Chondrocyte (in vitro differentiated cells): Measurements from ENCODE around the gene BMP8B. TPM values are rescaled to one million over a fixed set of nuclear protein-coding genes. Genes with fewer than 3 reads are reported as not detected.
"Not testable (repeated sequence)": the region's sequence is repeated elsewhere in the genome, so short reads cannot be mapped to it uniquely, and the experiment has no call there.

Experiments
- DNase-seq: peaks from one replicate; pipeline ENCODE4 v3.0.0; 2021; ENCODE audit warnings: mixed read lengths, low spot score
- H3K27ac Mint-ChIP-seq: one replicate; pipeline ENCODE4 v1.8.0; 2021; ENCODE audit warnings: mild to moderate bottlenecking, moderate library complexity, mixed read lengths; ENCODE audit not compliant: unreplicated experiment
- H3K27me3 Mint-ChIP-seq: 2 replicates; pipeline ENCODE4 v1.8.0; 2021; ENCODE audit warnings: low read depth, mixed read lengths
- H3K36me3 Mint-ChIP-seq: 2 replicates; pipeline ENCODE4 v1.8.0; 2021; ENCODE audit warnings: low read depth, mixed read lengths
- H3K4me1 Mint-ChIP-seq: 2 replicates; pipeline ENCODE4 v1.8.0; 2021; ENCODE audit warnings: low read depth, mild to moderate bottlenecking, mixed read lengths
- H3K4me3 Mint-ChIP-seq: one replicate; pipeline ENCODE4 v1.8.0; 2021; ENCODE audit warnings: mild to moderate bottlenecking, moderate library complexity, mixed read lengths; ENCODE audit not compliant: unreplicated experiment
- H3K9me3 Mint-ChIP-seq: 2 replicates; pipeline ENCODE4 v1.8.0; 2021; ENCODE audit warnings: low read depth, mixed read lengths
- total RNA-seq: library from RNA; stranded (reverse); gene quantifications from 3 replicates; pipeline ENCODE4 v1.2.1, GENCODE V29; 2021
- TF ChIP-seq, protein P1 (sequence below): fragments of 200-600 bp; sonication (generic); IDR thresholded peaks from 2 replicates; pipeline ENCODE4 v1.5.0; 2021; ENCODE audit warnings: antibody characterized with exemption, mild to moderate bottlenecking, moderate library complexity

The BMP8B gene
- total RNA-seq, 1 donor from 2014 or later: 0.25 TPM

DNA sequence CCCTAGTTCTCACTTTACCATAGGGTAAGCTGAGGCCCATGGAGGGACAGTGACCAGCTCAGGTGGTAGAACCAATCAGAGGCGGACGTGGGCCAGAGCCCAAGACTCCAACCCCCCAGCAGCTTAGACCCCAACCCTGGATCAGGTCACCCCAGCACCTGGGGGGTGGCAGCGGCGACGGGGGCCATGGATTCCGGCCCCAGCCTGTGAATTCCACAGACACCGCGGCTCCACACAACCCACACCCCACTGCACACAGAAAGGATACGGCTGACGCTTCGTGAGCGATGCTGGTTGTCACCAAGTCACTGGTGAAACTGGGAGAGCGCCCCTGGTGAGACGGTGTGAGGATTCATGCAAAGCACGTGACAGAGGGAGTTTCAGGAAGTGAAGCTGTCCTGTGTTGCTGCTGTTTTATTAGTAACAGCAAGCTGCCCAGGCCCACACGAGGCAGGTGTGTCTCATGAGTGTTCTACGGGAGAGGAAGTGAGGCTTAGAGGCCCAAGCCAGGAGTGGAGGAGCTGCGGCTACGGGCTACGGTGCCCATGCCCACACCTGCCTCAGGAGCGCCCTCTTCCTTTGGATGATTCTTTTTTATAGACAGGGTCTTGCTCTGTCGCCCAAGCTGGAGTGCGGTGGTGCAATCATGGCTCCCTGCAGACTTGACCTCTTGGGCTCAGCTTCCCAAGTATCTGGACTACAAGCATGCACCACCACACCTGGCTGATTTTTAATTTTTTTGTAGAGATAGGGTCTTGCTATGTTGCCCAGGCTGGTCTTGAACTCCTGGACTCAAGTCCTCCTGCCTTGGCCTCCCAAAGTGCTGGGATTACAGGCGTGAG is 28.6 kb upstream of the BMP8B start:
- not testable (repeated sequence) for H3K4me1 Mint-ChIP-seq, H3K36me3 Mint-ChIP-seq, H3K4me3 Mint-ChIP-seq, H3K27ac Mint-ChIP-seq, H3K9me3 Mint-ChIP-seq, DNase-seq
- peaks cover 11% of the 10 kb centered on the region for H3K27me3 Mint-ChIP-seq
- TF ChIP-seq, protein P1, sequence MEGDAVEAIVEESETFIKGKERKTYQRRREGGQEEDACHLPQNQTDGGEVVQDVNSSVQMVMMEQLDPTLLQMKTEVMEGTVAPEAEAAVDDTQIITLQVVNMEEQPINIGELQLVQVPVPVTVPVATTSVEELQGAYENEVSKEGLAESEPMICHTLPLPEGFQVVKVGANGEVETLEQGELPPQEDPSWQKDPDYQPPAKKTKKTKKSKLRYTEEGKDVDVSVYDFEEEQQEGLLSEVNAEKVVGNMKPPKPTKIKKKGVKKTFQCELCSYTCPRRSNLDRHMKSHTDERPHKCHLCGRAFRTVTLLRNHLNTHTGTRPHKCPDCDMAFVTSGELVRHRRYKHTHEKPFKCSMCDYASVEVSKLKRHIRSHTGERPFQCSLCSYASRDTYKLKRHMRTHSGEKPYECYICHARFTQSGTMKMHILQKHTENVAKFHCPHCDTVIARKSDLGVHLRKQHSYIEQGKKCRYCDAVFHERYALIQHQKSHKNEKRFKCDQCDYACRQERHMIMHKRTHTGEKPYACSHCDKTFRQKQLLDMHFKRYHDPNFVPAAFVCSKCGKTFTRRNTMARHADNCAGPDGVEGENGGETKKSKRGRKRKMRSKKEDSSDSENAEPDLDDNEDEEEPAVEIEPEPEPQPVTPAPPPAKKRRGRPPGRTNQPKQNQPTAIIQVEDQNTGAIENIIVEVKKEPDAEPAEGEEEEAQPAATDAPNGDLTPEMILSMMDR: peak; percentile 11

DNA sequence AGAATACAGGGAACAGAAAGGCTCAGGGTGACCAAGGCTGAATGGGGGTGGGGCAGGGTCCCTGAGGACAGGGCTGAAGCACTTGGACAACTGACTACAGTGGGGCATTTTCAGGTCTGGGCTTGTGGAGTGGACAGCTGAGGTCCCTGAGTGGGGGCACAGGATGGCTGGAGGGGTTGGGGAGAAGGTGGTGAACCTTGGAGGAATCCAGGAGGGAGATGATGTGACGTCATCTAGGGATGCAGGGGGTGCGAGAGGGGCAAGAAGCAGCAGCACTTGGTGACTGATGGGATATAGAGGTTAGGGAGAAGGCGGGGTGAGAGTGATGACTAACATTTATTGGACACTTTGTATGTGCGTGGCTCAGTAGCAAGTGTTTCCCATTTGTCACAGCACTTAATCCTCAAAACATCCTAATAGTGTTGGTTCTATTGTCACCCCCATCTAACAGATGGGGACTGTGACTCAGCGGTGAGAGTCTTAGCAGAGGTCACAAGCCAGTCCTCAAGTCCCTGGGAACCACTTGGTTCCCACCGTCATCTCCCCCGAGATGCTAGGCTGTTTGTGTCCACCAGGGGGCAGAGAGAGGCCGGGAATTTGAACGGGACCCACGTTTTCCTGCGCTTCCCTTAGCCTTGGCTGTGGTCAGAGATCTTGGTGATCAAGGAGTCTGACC is 27.9 kb upstream of the BMP8B start:
- TF ChIP-seq, protein P1: peak; percentile 84
- no peak overlapping the region for H3K4me3 Mint-ChIP-seq
- H3K27me3 Mint-ChIP-seq: peaks cover 11% of the 10 kb centered on the region
- DNase-seq: no peak
- H3K36me3 Mint-ChIP-seq: no peaks in the 10 kb centered on the region
- H3K9me3 Mint-ChIP-seq: no peaks in the 10 kb centered on the region
- H3K27ac Mint-ChIP-seq: no peak overlapping the region
- H3K4me1 Mint-ChIP-seq: peaks cover 4% of the 10 kb centered on the region

DNA sequence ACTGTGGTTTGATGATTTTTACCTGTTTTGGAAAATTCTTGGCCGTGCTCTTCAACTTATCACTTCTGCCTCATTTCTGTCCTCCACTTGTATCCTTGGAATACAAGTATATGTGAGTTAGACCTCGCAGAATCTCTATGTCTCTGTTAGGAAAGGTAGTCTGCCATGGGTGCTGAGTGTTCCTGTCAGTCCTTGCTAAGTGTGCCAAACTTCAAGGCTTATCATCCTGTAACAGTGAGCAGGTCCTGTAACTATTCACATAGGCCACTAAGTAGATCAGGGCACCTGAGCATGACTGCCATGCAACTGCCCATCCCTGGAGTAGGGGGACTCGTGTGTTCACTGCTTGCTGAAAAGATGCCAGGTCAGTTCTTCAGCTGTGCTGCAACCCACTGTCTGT is 24.2 kb upstream of the BMP8B start:
- H3K36me3 Mint-ChIP-seq: no peaks in the 10 kb centered on the region
- DNase-seq: no peak
- peaks cover 4% of the 10 kb centered on the region for H3K4me1 Mint-ChIP-seq
- TF ChIP-seq, protein P1: no peak
- no peak overlapping the region for H3K4me3 Mint-ChIP-seq
- no peak overlapping the region for H3K27ac Mint-ChIP-seq
- no peaks in the 10 kb centered on the region for H3K9me3 Mint-ChIP-seq
- peaks cover 11% of the 10 kb centered on the region for H3K27me3 Mint-ChIP-seq

DNA sequence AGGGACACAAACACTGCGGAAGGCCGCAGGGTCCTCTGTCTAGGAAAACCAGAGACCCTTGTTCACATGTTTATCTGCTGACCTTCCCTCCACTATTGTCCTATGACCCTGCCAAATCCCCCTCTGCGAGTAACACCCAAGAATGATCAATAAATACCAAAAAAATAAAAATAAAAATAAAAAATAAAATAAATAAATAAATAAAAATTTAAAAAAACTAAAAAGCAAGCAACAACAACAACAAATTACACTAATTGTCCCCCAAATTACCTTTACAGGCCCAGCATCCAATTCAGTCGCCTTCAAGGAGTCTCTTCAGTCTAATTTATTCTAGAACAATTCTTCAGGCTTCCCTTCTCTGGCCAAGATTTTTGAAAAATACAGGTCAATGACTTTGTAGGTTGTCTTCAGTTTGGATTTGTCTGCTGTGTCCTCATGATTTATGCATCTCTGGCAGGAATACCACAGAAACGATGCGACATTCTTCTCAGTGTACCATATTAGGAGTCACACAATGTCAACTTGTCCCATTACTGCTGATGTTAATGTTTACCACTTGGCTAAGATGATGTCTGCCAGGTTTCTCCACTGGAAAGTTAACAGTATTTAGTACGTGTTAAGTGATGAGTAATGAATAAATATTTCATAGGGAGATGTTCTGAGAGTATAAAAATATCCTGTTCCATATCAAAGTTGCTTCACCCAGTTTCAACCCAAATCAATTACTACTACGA is 20.3 kb upstream of the BMP8B start:
- TF ChIP-seq, protein P1: no peak
- H3K4me1 Mint-ChIP-seq: no peaks in the 10 kb centered on the region
- peaks cover 6% of the 10 kb centered on the region for H3K36me3 Mint-ChIP-seq
- no peak for DNase-seq
- peaks cover 9% of the 10 kb centered on the region for H3K9me3 Mint-ChIP-seq
- H3K27ac Mint-ChIP-seq: no peak overlapping the region
- no peak overlapping the region for H3K4me3 Mint-ChIP-seq
- no peaks in the 10 kb centered on the region for H3K27me3 Mint-ChIP-seq

DNA sequence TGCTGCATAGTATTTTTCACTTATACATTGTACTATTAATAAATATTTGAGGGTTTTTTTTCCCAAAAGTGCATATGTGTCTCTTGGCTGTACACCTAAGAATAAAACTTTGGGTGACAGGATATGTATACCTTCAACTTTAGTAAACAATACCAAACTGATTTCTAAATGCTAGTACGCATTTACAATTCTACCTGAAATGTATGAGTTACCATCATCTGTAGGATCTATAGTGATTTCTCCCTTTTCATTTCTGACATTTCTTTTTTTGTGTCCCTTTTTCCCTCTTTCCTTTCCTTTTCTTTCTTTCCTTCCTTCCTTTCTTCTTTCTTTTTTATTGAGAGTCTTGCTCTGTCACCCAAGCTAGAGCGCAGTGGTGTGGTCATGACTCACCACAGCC is 16.7 kb upstream of the BMP8B start:
- DNase-seq: no peak
- Mint-ChIP-seq H3K27me3 (no peaks in the 10 kb centered on the region), H3K36me3 (peaks cover 6% of the 10 kb centered on the region), H3K27ac (no peak overlapping the region), H3K4me3 (no peak overlapping the region), H3K9me3 (peaks cover 9% of the 10 kb centered on the region), H3K4me1 (no peaks in the 10 kb centered on the region)
- TF ChIP-seq, protein P1: no peak
